T-helper 2 cell treated with Interferon-gamma antibody and Interleukin-4, amounts not matched to agents 5 μg/mL and 100 μg/mL, for 36 hours (primary cell): ENCODE measurements around the gene GDF10.

ENCODE experiments used
- DNase-seq: peaks from one replicate; pipeline ENCODE4 v3.0.0; 2021; ENCODE audit warnings: low spot score
- H3K27ac Mint-ChIP-seq: one replicate; pipeline ENCODE4 v1.8.0; 2021; ENCODE audit warnings: mild to moderate bottlenecking, mixed read lengths
- H3K27me3 Mint-ChIP-seq: one replicate; pipeline ENCODE4 v1.8.0; 2021; ENCODE audit warnings: low read depth, mixed read lengths
- H3K36me3 Mint-ChIP-seq: one replicate; pipeline ENCODE4 v1.8.0; 2021; ENCODE audit warnings: low read depth, mixed read lengths
- H3K4me1 Mint-ChIP-seq: one replicate; pipeline ENCODE4 v1.8.0; 2021; ENCODE audit warnings: low read depth, mixed read lengths
- H3K4me3 Mint-ChIP-seq: one replicate; pipeline ENCODE4 v1.8.0; 2022; ENCODE audit warnings: mild to moderate bottlenecking, moderate library complexity, mixed read lengths
- H3K9me3 Mint-ChIP-seq: one replicate; pipeline ENCODE4 v1.8.0; 2021; ENCODE audit warnings: mixed read lengths

Gene GDF10

DNA sequence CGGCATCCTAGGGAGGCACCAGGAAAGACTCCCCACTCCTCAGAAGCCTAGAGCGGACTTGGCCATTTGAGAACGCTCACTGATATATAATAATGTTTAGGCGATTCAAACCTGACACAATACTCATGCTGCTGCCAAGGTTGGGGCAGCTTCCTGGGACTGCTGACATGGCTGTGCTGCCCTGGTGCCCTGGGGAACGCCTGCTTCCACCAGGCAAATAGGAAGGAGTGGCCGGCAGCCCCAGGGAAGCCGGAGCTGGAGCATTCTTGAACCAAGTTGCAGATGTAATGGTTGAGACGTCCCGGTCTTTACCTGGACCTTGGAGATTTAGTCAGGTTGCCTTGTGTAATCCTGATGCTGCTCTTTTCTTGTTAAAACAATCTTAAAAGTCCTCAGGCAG, 8.8 kb downstream of the GDF10 start:
- H3K4me3 Mint-ChIP-seq: no peak overlapping the region
- DNase-seq: no peak
- H3K9me3 Mint-ChIP-seq: no peaks in the 10 kb centered on the region
- no peaks in the 10 kb centered on the region for H3K36me3 Mint-ChIP-seq
- H3K4me1 Mint-ChIP-seq: peaks cover 19% of the 10 kb centered on the region
- H3K27me3 Mint-ChIP-seq: no peaks in the 10 kb centered on the region
- no peak overlapping the region for H3K27ac Mint-ChIP-seq

DNA sequence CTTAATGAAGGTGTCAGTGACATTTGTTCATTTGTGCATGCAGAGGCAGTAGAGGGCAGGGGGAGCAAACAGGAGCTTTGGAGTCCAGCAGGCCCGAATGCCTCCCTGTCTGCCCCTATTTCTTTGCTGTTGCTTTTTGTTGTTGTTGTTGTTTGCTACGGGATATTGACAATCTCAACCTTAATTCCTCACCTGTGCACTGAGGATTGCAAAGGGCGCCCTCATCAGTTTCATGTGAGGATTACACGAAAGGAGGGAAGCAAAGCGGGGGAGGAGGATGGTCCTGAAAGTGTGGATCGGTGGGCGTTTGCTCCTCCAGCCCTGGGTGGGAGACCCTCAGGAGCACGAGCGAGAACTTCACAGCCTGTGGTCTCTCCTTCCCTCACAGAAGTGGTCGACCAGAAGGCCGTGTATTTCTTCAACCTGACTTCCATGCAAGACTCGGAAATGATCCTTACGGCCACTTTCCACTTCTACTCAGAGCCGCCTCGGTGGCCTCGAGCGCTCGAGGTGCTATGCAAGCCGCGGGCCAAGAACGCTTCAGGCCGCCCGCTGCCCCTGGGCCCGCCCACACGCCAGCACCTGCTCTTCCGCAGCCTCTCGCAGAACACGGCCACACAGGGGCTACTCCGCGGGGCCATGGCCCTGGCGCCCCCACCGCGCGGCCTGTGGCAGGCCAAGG, 9.6 kb downstream of the GDF10 start:
- Mint-ChIP-seq H3K36me3 (no peaks in the 10 kb centered on the region), H3K4me3 (no peak overlapping the region), H3K27ac (no peak overlapping the region), H3K4me1 (peaks cover 19% of the 10 kb centered on the region), H3K27me3 (no peaks in the 10 kb centered on the region), H3K9me3 (no peaks in the 10 kb centered on the region)
- DNase-seq: no peak

DNA sequence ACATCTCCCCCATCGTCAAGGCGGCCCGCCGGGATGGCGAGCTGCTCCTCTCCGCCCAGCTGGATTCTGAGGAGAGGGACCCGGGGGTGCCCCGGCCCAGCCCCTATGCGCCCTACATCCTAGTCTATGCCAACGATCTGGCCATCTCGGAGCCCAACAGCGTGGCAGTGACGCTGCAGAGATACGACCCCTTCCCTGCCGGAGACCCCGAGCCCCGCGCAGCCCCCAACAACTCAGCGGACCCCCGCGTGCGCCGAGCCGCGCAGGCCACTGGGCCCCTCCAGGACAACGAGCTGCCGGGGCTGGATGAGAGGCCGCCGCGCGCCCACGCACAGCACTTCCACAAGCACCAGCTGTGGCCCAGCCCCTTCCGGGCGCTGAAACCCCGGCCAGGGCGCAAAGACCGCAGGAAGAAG, 10.1 kb downstream of the GDF10 start:
- H3K36me3 Mint-ChIP-seq: no peaks in the 10 kb centered on the region
- no peaks in the 10 kb centered on the region for H3K27me3 Mint-ChIP-seq
- peaks cover 19% of the 10 kb centered on the region for H3K4me1 Mint-ChIP-seq
- H3K9me3 Mint-ChIP-seq: no peaks in the 10 kb centered on the region
- DNase-seq: no peak
- H3K4me3 Mint-ChIP-seq: no peak overlapping the region
- H3K27ac Mint-ChIP-seq: no peak overlapping the region

DNA sequence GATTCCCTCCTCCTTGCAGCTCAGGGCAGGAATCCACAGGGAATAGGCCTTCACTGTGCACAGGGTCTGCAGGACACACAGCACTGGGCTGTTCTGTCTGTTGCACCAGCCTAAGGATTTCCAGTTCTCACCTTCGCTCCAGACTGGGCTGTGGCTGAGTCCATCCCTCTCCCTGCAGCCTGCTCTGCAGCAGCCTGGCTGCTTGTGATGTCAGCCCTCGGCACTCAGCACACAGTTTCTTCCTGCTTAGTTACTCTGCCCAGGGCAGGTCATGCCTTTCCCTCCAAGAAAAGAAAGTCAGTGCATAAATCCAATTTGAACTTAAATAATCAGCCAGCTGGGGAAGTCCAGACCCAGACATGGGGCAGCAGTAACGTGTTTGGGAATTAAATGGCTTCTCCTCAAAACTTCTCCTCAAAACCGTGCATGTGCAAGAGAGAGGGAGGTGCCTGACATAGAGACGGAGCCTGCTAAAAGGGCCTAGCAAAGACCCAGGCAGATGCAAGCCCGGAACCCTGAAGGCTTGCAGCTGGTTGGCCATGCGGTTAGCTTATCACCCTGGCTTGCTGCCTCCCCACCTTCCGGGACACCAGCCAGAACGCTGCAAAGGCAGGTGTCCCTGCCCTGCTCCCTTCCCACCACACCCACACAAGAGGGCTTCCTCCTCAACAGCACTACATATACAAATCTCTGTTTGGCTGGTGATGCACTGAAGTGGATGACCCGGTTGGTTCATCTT, 11.4 kb downstream of the GDF10 start:
- no peaks in the 10 kb centered on the region for H3K27me3 Mint-ChIP-seq
- peak; percentile 10 for DNase-seq
- no peaks in the 10 kb centered on the region for H3K9me3 Mint-ChIP-seq
- H3K36me3 Mint-ChIP-seq: no peaks in the 10 kb centered on the region
- peak overlapping the region; percentile 58 for H3K27ac Mint-ChIP-seq
- H3K4me1 Mint-ChIP-seq: peaks cover 19% of the 10 kb centered on the region
- peak overlapping the region; percentile 54 for H3K4me3 Mint-ChIP-seq

DNA sequence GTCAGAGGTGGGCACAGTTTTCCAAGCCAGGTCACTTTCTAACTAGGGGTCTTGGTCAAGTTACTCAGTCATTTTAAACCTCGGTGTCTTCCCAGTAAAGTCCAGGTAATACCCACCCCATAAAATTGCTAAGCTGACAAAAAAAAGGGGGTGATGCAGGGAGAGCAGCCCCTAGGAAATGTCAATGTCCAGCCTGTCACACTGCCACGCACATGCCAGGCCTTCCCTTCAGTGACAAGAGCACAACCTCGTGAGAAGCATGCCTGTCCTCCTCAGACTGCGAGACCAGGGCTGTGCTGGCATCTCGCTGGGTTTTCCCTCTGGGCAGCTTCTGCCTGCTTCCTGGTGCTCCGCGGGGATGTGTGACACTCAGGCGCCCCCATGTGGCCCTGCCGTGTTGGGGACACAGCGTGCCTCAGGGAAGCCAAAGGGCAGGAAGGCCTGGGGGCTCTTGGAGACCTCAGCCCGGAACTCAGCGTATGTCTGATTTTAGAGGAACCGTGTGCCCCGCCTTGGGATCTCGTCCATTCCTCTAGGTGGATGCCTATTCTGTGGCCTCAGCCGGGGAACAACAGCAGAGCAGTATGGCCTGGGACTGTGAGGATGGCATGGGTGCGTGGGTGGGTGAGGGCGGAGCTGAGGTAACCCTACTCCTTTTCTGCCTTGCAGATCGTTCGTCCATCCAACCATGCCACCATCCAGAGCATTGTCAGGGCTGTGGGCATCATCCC, 12.1 kb downstream of the GDF10 start:
- H3K27me3 Mint-ChIP-seq: no peaks in the 10 kb centered on the region
- H3K36me3 Mint-ChIP-seq: no peaks in the 10 kb centered on the region
- peak; percentile 77 for DNase-seq
- peak overlapping the region; percentile 54 for H3K4me3 Mint-ChIP-seq
- H3K9me3 Mint-ChIP-seq: no peaks in the 10 kb centered on the region
- H3K27ac Mint-ChIP-seq: peak overlapping the region; percentile 58
- peaks cover 18% of the 10 kb centered on the region for H3K4me1 Mint-ChIP-seq

DNA sequence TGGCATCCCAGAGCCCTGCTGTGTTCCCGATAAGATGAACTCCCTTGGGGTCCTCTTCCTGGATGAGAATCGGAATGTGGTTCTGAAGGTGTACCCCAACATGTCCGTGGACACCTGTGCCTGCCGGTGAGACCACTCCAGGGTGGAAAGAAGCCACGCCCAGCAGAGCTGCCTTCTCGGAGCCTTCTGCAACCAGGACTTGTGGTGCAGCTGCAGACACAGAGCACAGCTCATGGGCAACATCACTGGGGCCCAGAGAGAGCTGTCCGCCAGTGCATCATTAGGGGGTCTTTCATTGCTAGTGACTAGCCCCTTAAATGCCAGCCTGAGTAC, 12.6 kb downstream of the GDF10 start:
- Mint-ChIP-seq H3K36me3 (no peaks in the 10 kb centered on the region), H3K4me3 (no peak overlapping the region), H3K27ac (no peak overlapping the region)

DNA sequence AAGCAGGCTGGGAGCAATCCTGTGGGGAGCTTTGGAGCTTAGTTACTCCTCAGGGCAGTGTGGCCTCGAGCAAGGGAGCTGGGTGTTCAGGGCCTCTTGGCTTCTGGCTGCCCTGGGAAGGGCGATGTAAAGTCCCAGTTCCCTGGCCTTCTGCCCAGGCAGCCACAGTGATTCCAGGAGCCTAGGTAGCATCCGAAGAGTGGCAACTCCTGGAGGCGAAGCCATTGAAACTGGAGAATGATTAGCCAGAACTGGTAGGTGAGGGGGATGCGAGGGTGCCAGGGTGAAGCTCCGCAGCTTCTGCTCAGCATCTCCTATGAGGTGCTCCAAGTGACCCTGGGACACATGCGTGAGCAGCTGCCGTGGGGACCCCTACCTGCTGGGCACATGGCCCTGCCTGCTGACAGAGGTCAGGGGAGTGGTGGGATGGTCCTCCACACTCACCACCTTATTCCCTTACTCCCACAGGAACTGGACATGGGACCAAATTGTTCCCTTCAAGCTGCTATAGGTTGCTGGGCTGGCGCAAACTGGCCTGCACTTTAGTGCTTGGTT, 14.5 kb downstream of the GDF10 start:
- H3K4me1 Mint-ChIP-seq: peaks cover 18% of the 10 kb centered on the region
- H3K4me3 Mint-ChIP-seq: no peak overlapping the region
- H3K27me3 Mint-ChIP-seq: no peaks in the 10 kb centered on the region
- no peak for DNase-seq
- no peaks in the 10 kb centered on the region for H3K36me3 Mint-ChIP-seq
- H3K27ac Mint-ChIP-seq: no peak overlapping the region
- H3K9me3 Mint-ChIP-seq: no peaks in the 10 kb centered on the region

More for the DNA sequence above, 12.6 kb downstream of the GDF10 start:
- no peak for DNase-seq
- Mint-ChIP-seq H3K9me3 (no peaks in the 10 kb centered on the region), H3K27me3 (no peaks in the 10 kb centered on the region), H3K4me1 (peaks cover 18% of the 10 kb centered on the region)

DNA sequence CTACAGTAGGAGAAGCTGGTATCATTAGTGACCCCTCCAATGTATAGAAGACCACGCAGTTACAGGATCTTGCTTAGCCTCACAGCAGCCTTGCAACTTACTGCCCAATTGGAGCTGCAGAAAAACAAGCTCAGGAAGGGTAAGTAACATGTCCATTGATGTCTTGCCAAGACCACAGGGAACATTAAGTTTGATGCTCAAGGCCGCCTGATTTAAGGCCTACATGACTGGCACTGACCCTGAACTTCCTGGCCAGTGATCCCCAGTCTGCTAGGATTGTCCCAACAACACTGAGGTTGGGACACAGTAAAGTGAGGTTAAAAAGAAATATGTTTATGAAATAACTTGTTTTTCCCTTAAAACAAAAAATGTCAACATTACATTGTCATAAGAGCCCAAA, 15.4 kb downstream of the GDF10 start:
- no peak for DNase-seq
- H3K4me3 Mint-ChIP-seq: no peak overlapping the region
- no peaks in the 10 kb centered on the region for H3K27me3 Mint-ChIP-seq

DNA sequence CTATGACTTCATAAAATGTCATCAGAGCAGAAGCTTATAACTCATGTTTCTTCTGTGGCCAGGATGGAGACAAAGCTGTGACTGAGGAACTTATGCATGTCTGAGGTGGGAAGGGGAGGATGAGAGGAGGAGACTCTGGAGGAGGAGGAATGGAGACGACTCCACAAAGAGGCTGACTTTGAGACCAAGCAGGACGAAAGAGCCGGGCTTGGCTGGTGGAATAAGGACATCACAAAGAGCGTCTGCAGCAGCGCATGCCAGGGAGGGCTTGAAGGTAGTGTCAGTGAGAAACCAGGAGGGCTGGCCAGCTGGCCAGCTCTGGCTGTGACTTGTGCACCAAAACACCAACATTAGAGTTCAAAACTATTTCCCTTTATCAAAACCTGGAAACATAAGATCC, 16.1 kb downstream of the GDF10 start:
- H3K9me3 Mint-ChIP-seq: no peaks in the 10 kb centered on the region
- H3K4me3 Mint-ChIP-seq: no peak overlapping the region
- peaks cover 3% of the 10 kb centered on the region for H3K27me3 Mint-ChIP-seq
- H3K27ac Mint-ChIP-seq: no peak overlapping the region
- no peaks in the 10 kb centered on the region for H3K36me3 Mint-ChIP-seq
- peaks cover 12% of the 10 kb centered on the region for H3K4me1 Mint-ChIP-seq
- no peak for DNase-seq

More for the DNA sequence above, 15.4 kb downstream of the GDF10 start:
- Mint-ChIP-seq H3K9me3 (no peaks in the 10 kb centered on the region), H3K36me3 (no peaks in the 10 kb centered on the region), H3K4me1 (peaks cover 18% of the 10 kb centered on the region), H3K27ac (no peak overlapping the region)

DNA sequence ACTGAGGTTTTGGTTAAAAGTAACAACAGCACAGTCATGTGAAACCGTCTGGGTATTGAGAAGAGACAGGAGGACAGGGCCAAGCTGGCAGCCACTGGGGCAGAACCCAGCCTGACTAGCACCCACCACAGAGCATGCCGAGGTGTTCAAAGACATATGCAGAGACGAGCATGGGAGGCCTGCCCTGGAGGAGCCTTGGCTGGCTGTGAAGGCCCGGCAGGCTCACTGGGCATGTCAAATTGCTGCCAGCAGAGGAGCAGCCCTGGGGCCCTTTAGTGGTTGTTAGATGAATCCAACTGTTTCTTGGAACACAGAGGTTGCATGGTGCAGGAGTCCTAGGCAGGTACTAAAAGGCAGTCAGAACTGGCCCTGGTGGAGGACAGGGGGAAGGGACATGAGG, 17.3 kb downstream of the GDF10 start:
- DNase-seq: no peak
- H3K27ac Mint-ChIP-seq: no peak overlapping the region
- peaks cover 5% of the 10 kb centered on the region for H3K27me3 Mint-ChIP-seq
- no peaks in the 10 kb centered on the region for H3K36me3 Mint-ChIP-seq
- H3K9me3 Mint-ChIP-seq: no peaks in the 10 kb centered on the region
- H3K4me1 Mint-ChIP-seq: peaks cover under 1% of the 10 kb centered on the region
- H3K4me3 Mint-ChIP-seq: no peak overlapping the region

DNA sequence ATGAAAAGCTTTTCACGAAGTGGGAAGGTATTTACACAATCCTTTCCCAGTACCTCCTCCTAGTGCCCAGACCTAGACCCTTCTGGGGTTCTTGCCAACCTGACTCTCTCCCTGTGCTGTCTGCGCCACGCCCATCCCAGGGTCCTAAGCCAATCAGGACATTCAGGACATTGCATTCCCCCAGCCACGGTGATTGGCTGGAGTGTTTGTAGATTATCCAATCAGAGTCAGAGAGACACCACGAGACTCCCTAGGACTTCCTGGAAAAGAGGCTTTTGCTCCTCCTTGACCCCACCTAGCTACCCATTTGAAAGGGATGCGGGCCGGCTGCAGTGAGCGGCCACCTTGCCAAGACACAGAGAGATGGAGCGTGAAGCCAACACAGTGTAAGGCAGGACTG, 18.7 kb downstream of the GDF10 start:
- no peaks in the 10 kb centered on the region for H3K9me3 Mint-ChIP-seq
- DNase-seq: no peak
- peaks cover 5% of the 10 kb centered on the region for H3K27me3 Mint-ChIP-seq
- no peaks in the 10 kb centered on the region for H3K36me3 Mint-ChIP-seq
- H3K4me3 Mint-ChIP-seq: no peak overlapping the region
- H3K4me1 Mint-ChIP-seq: no peaks in the 10 kb centered on the region
- H3K27ac Mint-ChIP-seq: no peak overlapping the region

DNA sequence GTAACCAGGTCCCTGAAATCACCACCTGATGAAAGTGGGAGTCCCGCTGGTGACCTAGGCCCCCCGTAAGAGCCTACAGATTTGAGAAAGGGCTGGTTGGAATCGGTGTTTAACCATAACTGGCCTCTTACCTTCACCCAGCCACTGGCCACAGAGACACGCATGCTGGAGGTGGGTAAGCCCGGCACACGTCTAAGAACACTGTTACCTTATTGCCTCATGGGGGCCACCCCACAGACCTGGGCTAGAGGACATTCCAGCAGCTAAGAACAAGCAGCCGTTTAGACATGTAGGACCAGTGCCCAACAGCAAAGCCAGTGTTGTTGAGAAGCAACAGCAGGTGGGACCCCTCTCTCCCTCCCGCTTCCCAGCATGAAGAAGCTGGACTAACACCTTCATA, 19.8 kb downstream of the GDF10 start:
- Mint-ChIP-seq H3K4me1 (no peaks in the 10 kb centered on the region), H3K4me3 (no peak overlapping the region), H3K9me3 (no peaks in the 10 kb centered on the region), H3K36me3 (no peaks in the 10 kb centered on the region), H3K27me3 (peaks cover 6% of the 10 kb centered on the region), H3K27ac (no peak overlapping the region)
- DNase-seq: no peak

DNA sequence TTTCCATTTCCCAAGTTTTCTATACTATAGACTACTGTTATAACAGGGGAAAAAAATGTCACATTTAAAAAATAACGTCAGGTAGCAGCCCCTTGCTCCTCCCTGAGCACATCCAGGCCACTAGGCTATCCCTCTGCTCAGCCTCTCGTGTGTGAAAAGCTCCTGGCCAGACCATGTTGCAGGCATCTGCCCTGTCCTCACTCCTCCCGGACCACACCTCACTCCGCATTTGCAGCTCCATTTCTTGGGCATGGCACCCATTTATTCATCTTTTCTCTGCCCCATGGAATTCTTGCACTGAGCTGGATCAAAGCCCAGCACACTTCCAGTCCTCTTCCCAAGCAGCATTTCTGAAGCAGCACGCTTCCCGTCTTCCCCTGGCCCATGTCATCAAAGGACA, 20.8 kb downstream of the GDF10 start:
- Mint-ChIP-seq H3K4me1 (no peaks in the 10 kb centered on the region), H3K27me3 (peaks cover 6% of the 10 kb centered on the region), H3K4me3 (no peak overlapping the region)

DNA sequence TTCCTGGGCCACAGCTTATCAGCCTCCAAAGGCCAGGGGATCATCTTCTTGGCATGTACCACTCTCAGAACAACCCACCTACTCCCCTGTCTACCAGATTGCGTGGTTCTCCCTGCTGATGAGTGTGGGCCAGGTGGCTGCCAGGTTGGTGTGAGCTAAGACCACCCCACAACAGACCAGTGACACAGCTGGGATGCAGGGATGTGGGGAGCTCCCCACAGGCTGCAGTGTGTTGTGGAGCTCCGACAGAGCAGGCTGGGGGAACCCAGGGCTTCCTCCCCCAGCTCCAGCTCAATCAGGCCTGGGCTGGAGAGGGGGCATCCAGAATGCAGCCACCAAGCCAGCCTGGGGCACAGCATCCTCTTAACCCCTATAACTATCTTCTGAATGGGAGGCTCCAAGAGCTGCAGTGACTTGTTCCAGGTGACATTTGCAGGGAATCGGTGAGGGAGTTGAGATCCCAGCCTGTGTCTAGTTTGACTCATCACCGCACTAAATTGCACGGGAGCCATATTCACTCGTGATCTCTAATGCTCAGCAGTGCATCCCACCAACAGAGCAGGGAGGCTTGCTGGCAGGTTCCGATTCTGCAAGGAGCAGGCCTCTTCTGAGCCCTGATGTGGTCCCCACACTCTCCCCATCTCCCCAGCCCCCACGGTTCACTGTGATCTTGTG, 21.7 kb downstream of the GDF10 start:
- H3K27me3 Mint-ChIP-seq: peaks cover 6% of the 10 kb centered on the region
- H3K36me3 Mint-ChIP-seq: no peaks in the 10 kb centered on the region
- H3K27ac Mint-ChIP-seq: no peak overlapping the region
- DNase-seq: no peak
- H3K9me3 Mint-ChIP-seq: no peaks in the 10 kb centered on the region
- H3K4me3 Mint-ChIP-seq: no peak overlapping the region
- no peaks in the 10 kb centered on the region for H3K4me1 Mint-ChIP-seq

More for the DNA sequence above, 20.8 kb downstream of the GDF10 start:
- DNase-seq: no peak
- no peak overlapping the region for H3K27ac Mint-ChIP-seq
- H3K36me3 Mint-ChIP-seq: no peaks in the 10 kb centered on the region
- H3K9me3 Mint-ChIP-seq: no peaks in the 10 kb centered on the region
